Activated CD8-positive, alpha-beta memory T cell treated with anti-CD3 and anti-CD28 coated beads, Interleukin-2, amount 10 ng/mL, durations not matched to agents 7 days and 5 days (primary cell): ENCODE data around the gene TBC1D22A. TPM values are rescaled to one million over a fixed set of nuclear protein-coding genes. Genes with fewer than 3 reads are reported as not detected.
"Not testable (repeated sequence)": the region's sequence is repeated elsewhere in the genome, so short reads cannot be mapped to it uniquely, and the experiment has no call there.

Experiments
- ATAC-seq: fragments of 150-1000 bp; cut with Tn5 transposase; one replicate; pipeline ENCODE4 v1.10.0; 2021; ENCODE audit warnings: moderate library complexity
- CTCF ChIA-PET: fragments of 350-600 bp; sonication (Branson Sonifier 250); formaldehyde crosslinking; loops from one replicate; lab custom pipeline; 2021; ENCODE audit warnings: antibody characterized with exemption; lab: Charles Lee
- DNase-seq: peaks from one replicate; pipeline ENCODE4 v3.0.0-alpha.2; 2020
- H3K27ac Mint-ChIP-seq: one replicate; pipeline ENCODE4 v1.8.0; 2021; ENCODE audit warnings: mild to moderate bottlenecking, mixed read lengths
- H3K27me3 Mint-ChIP-seq: one replicate; pipeline ENCODE4 v1.8.0; 2021; ENCODE audit warnings: mixed read lengths
- H3K36me3 Mint-ChIP-seq: one replicate; pipeline ENCODE4 v1.8.0; 2021; ENCODE audit warnings: mild to moderate bottlenecking, mixed read lengths
- H3K4me1 Mint-ChIP-seq: one replicate; pipeline ENCODE4 v1.8.0; 2021; ENCODE audit warnings: mixed read lengths
- H3K4me3 Mint-ChIP-seq: one replicate; pipeline ENCODE4 v1.8.0; 2021; ENCODE audit warnings: mild to moderate bottlenecking, moderate library complexity, mixed read lengths
- H3K9me3 Mint-ChIP-seq: one replicate; pipeline ENCODE4 v1.8.0; 2022; ENCODE audit warnings: low read depth, mixed read lengths
- total RNA-seq, 2 experiments: library from RNA; stranded (reverse); gene quantifications; one replicate each; pipeline ENCODE4 v1.2.3, GENCODE V29; 2021

The TBC1D22A gene
- total RNA-seq, 2 experiments from 2014 or later, result 32.6 to 44.9 TPM

- H3K4me3 Mint-ChIP-seq, result no peak overlapping the region
- ATAC-seq, result no peak
- peak overlapping the region; percentile 25 for H3K27ac Mint-ChIP-seq
- no peaks in the 10 kb centered on the region for H3K27me3 Mint-ChIP-seq
- H3K36me3 Mint-ChIP-seq, result peaks cover 23% of the 10 kb centered on the region
- H3K9me3 Mint-ChIP-seq, result no peaks in the 10 kb centered on the region
- H3K4me1 Mint-ChIP-seq, result peaks cover 36% of the 10 kb centered on the region
- CTCF ChIA-PET, result interaction anchor here (0.8 kb wide), 1 partner anchor 27 kb away, joined by 3 read pairs; no protein-coding TSS in a partner anchor
- DNase-seq, result no peak
These were observed 31.0 kb upstream of the TBC1D22A start for GRCh38 chr22:46731246-46732040.

- ATAC-seq, result no peak
- Mint-ChIP-seq H3K4me3 (no peak overlapping the region), H3K9me3 (no peaks in the 10 kb centered on the region), H3K27ac (no peak overlapping the region), H3K27me3 (no peaks in the 10 kb centered on the region), H3K36me3 (peaks cover 24% of the 10 kb centered on the region), H3K4me1 (peaks cover 39% of the 10 kb centered on the region)
- CTCF ChIA-PET, result interaction anchor here (0.8 kb wide), 1 partner anchor 27 kb away, joined by 3 read pairs; no protein-coding TSS in a partner anchor
- DNase-seq, result no peak
These were observed 30.4 kb upstream of the TBC1D22A start for GRCh38 chr22:46732041-46732379.

GRCh38 chr22:46732513-46732912 is 29.9 kb upstream of the TBC1D22A start:
- CTCF ChIA-PET, result interaction anchor here (0.8 kb wide), 1 partner anchor 26 kb away, joined by 3 read pairs; no protein-coding TSS in a partner anchor
- DNase-seq (no peak), ATAC-seq (no peak)
- H3K27ac Mint-ChIP-seq, result no peak overlapping the region
- H3K4me3 Mint-ChIP-seq, result no peak overlapping the region
- H3K9me3 Mint-ChIP-seq, result no peaks in the 10 kb centered on the region
- H3K27me3 Mint-ChIP-seq, result no peaks in the 10 kb centered on the region
- H3K36me3 Mint-ChIP-seq, result peaks cover 26% of the 10 kb centered on the region
- H3K4me1 Mint-ChIP-seq, result peaks cover 40% of the 10 kb centered on the region

GRCh38 chr22:46734213-46734722 is 28.2 kb upstream of the TBC1D22A start:
- Mint-ChIP-seq H3K36me3 (peaks cover 26% of the 10 kb centered on the region), H3K27ac (peak overlapping the region; percentile 70), H3K4me1 (peaks cover 44% of the 10 kb centered on the region)
- DNase-seq, ATAC-seq, H3K27me3 Mint-ChIP-seq, CTCF ChIA-PET, H3K9me3 Mint-ChIP-seq, H3K4me3 Mint-ChIP-seq: not testable (repeated sequence)

- no peaks in the 10 kb centered on the region for H3K27me3 Mint-ChIP-seq
- H3K27ac Mint-ChIP-seq, result peak overlapping the region; percentile 70
- H3K9me3 Mint-ChIP-seq, result no peaks in the 10 kb centered on the region
- no peak for ATAC-seq
- peak; percentile 54 for DNase-seq
- H3K36me3 Mint-ChIP-seq, result peaks cover 23% of the 10 kb centered on the region
- H3K4me1 Mint-ChIP-seq, result peaks cover 44% of the 10 kb centered on the region
- H3K4me3 Mint-ChIP-seq, result peak overlapping the region; percentile 86
- CTCF ChIA-PET, result interaction anchor here (1.0 to 2.2 kb wide), 4 partner anchors 24 to 171 kb away, joined by 4 to 9 read pairs (median 6); no protein-coding TSS in a partner anchor
These were observed 27.5 kb upstream of the TBC1D22A start for GRCh38 chr22:46734830-46735453.

GRCh38 chr22:46735747-46736608 is 26.5 kb upstream of the TBC1D22A start:
- ATAC-seq, result no peak
- H3K27ac Mint-ChIP-seq, result peak overlapping the region; percentile 92
- peaks cover 20% of the 10 kb centered on the region for H3K36me3 Mint-ChIP-seq
- peak overlapping the region; percentile 86 for H3K4me3 Mint-ChIP-seq
- CTCF ChIA-PET, result interaction anchor here (1.0 to 2.2 kb wide), 4 partner anchors 23 to 173 kb away, joined by 4 to 9 read pairs (median 6); no protein-coding TSS in a partner anchor
- no peaks in the 10 kb centered on the region for H3K9me3 Mint-ChIP-seq
- DNase-seq, result no peak
- H3K27me3 Mint-ChIP-seq, result no peaks in the 10 kb centered on the region
- H3K4me1 Mint-ChIP-seq, result peaks cover 44% of the 10 kb centered on the region

GRCh38 chr22:46736705-46737104 is 25.7 kb upstream of the TBC1D22A start:
- H3K9me3 Mint-ChIP-seq, result no peaks in the 10 kb centered on the region
- DNase-seq, result no peak
- ATAC-seq, result no peak
- peak overlapping the region; percentile 86 for H3K4me3 Mint-ChIP-seq
- H3K27me3 Mint-ChIP-seq, result no peaks in the 10 kb centered on the region
- H3K4me1 Mint-ChIP-seq, result peaks cover 39% of the 10 kb centered on the region
- H3K36me3 Mint-ChIP-seq, result peaks cover 16% of the 10 kb centered on the region
- peak overlapping the region; percentile 92 for H3K27ac Mint-ChIP-seq
- CTCF ChIA-PET, result interaction anchor here (0.7 to 2.2 kb wide), 3 partner anchors 10 to 173 kb away, joined by 3 to 7 read pairs (median 4); no protein-coding TSS in a partner anchor

- peaks cover 37% of the 10 kb centered on the region for H3K4me1 Mint-ChIP-seq
- peaks cover 14% of the 10 kb centered on the region for H3K36me3 Mint-ChIP-seq
- no peaks in the 10 kb centered on the region for H3K27me3 Mint-ChIP-seq
- ATAC-seq, result peak; percentile 50
- CTCF ChIA-PET, result interaction anchor here (0.7 to 2.2 kb wide), 2 partner anchors 11 to 174 kb away, joined by 3 to 7 read pairs; no protein-coding TSS in a partner anchor
- H3K27ac Mint-ChIP-seq, result peak overlapping the region; percentile 92
- peak; percentile 71 for DNase-seq
- H3K4me3 Mint-ChIP-seq, result peak overlapping the region; percentile 86
- H3K9me3 Mint-ChIP-seq, result peaks cover under 1% of the 10 kb centered on the region
These were observed 25.1 kb upstream of the TBC1D22A start for GRCh38 chr22:46737105-46737975.

- H3K4me1 Mint-ChIP-seq, result peaks cover 33% of the 10 kb centered on the region
- H3K27ac Mint-ChIP-seq, result peak within 1 kb of the TSS; percentile 92
- H3K27me3 Mint-ChIP-seq, result no peaks in the 10 kb centered on the region
- CTCF ChIA-PET, result interaction anchor here (1.1 to 1.4 kb wide), 2 partner anchors 20 to 21 kb away, joined by 3 read pairs; no protein-coding TSS in a partner anchor
- peak; percentile 69 for DNase-seq
- peak; percentile 66 for ATAC-seq
- H3K4me3 Mint-ChIP-seq, result peak within 1 kb of the TSS; percentile 86
- H3K36me3 Mint-ChIP-seq, result peaks cover 16% of the 10 kb centered on the region
- peaks cover 5% of the 10 kb centered on the region for H3K9me3 Mint-ChIP-seq
These were observed 24.3 kb upstream of the TBC1D22A start, which contains the start of gene CERK for GRCh38 chr22:46737976-46738646. TSS of gene CERK (minus strand) at chr22:46738252. CDS start at chr22:46738148, 104 bp downstream.

- H3K4me1 Mint-ChIP-seq, result peaks cover 33% of the 10 kb centered on the region
- CTCF ChIA-PET, result interaction anchor here (1.1 to 2.4 kb wide), 5 partner anchors 10 to 175 kb away, joined by 3 to 6 read pairs (median 4); no protein-coding TSS in a partner anchor
- peak overlapping the region; percentile 51 for H3K4me3 Mint-ChIP-seq
These were observed 23.8 kb upstream of the TBC1D22A start for GRCh38 chr22:46738647-46739093.

More at GRCh38 chr22:46738647-46739093, 23.8 kb upstream of the TBC1D22A start:
- H3K36me3 Mint-ChIP-seq, result peaks cover 16% of the 10 kb centered on the region
- peaks cover 5% of the 10 kb centered on the region for H3K9me3 Mint-ChIP-seq
- no peak for DNase-seq
- no peaks in the 10 kb centered on the region for H3K27me3 Mint-ChIP-seq
- peak overlapping the region; percentile 73 for H3K27ac Mint-ChIP-seq
- ATAC-seq, result peak; percentile 2
